Natural killer cell (primary cell): ENCODE measurements around the gene BMPR2. TPM values are rescaled to one million over a fixed set of nuclear protein-coding genes. Genes with fewer than 3 reads are reported as not detected.

ENCODE experiments used
- ATAC-seq, 3 donors: fragments of 150-1000 bp in 2 of 3; fragments of 200-7000 bp in 1 of 3; cut with Tn5 transposase; 1 replicate in 1 of 3; 2 replicates in 2 of 3; pipeline ENCODE4 v1.10.0; 2021; ENCODE audit warnings: mild to moderate bottlenecking in 2 of 3, moderate library complexity in 2 of 3
- DNase-seq, 2 donors: peaks; one replicate each; pipeline versions ENCODE4 v3.0.0 to v3.0.0-alpha.2; 2013 to 2021; ENCODE audit warnings: mixed read lengths in 1 of 2
- H3K27ac ChIP-seq: one replicate; pipeline ENCODE4 v1.5.1; 2013; ENCODE audit warnings: mild to moderate bottlenecking, low read length
- H3K27me3 ChIP-seq: one replicate; pipeline ENCODE4 v1.6.1; 2013; ENCODE audit warnings: low read length; ENCODE audit not compliant: control insufficient read depth, insufficient read depth
- H3K36me3 ChIP-seq: one replicate; pipeline ENCODE4 v1.6.1; 2013; ENCODE audit warnings: low read length; ENCODE audit not compliant: control insufficient read depth, insufficient read depth
- H3K4me1 ChIP-seq: one replicate; pipeline ENCODE4 v1.6.1; 2013; ENCODE audit warnings: low read length; ENCODE audit not compliant: control insufficient read depth, insufficient read depth
- H3K4me3 ChIP-seq: one replicate; pipeline ENCODE4 v1.5.1; 2013; ENCODE audit warnings: low read length
- H3K9me3 ChIP-seq: one replicate; pipeline ENCODE4 v1.6.1; 2013; ENCODE audit warnings: low read length; ENCODE audit not compliant: control insufficient read depth, insufficient read depth
- H3K27ac Mint-ChIP-seq, 2 donors: one replicate each; pipeline ENCODE4 v1.8.0; 2022; ENCODE audit warnings: mild to moderate bottlenecking in 2 of 2, mixed read lengths in 2 of 2, moderate library complexity in 1 of 2
- H3K27me3 Mint-ChIP-seq, 2 donors: one replicate each; pipeline ENCODE4 v1.8.0; 2022; ENCODE audit warnings: low read depth in 2 of 2, mixed read lengths in 2 of 2
- H3K36me3 Mint-ChIP-seq: one replicate; pipeline ENCODE4 v1.8.0; 2022; ENCODE audit warnings: mixed read lengths
- H3K4me1 Mint-ChIP-seq, 2 donors: one replicate each; pipeline ENCODE4 v1.8.0; 2022; ENCODE audit warnings: mixed read lengths in 2 of 2
- H3K4me3 Mint-ChIP-seq: one replicate; pipeline ENCODE4 v1.8.0; 2022; ENCODE audit warnings: mild to moderate bottlenecking, moderate library complexity, mixed read lengths
- H3K9me3 Mint-ChIP-seq, 2 donors: one replicate each; pipeline ENCODE4 v1.8.0; 2022; ENCODE audit warnings: mixed read lengths in 2 of 2
- CTCF ChIP-seq: fragments of 200-600 bp; IDR thresholded peaks from one replicate; pipeline ENCODE4 v1.8.0; 2022; ENCODE audit warnings: antibody characterized with exemption
- WGBS: methylation state at CpG from one replicate; pipeline ENCODE4 v1.1.7; 2013; ENCODE audit warnings: missing lambda C conversion rate; ENCODE audit not compliant: insufficient coverage; 5-methylcytosine and 5-hydroxymethylcytosine counted together
- intact Hi-C: fragments of 100-400 bp; cut with micrococcal nuclease; formaldehyde crosslinking; loops from one replicate; pipeline ENCODE4 v1.14.2; 2022
- total RNA-seq, 4 donors: library from RNA; stranded (reverse); fragments of 120-200 nt in 1 of 4; gene quantifications; one replicate each; pipeline versions ENCODE4 v1.2.3 to v1.2.4, GENCODE V29; 2013 to 2022

BMPR2 gene
- total RNA-seq, 3 donors from 2014 or later (not counting 1 experiment from before 2014, with no cell fraction given): 17.8 to 25.5 (median 23.2) TPM

GRCh38 chr2:202519453-202519852, 143.3 kb downstream of the BMPR2 start:
- WGBS: no CpG with 5 or more reads among the region's 1 CpG
- H3K36me3 ChIP-seq: peaks cover 15% of the 10 kb centered on the region
- H3K4me3 Mint-ChIP-seq: no peak overlapping the region

GRCh38 chr2:202521470-202521869, 145.3 kb downstream of the BMPR2 start:
- ATAC-seq (no peak), DNase-seq (no peak)
- Mint-ChIP-seq H3K27me3 (no peaks in the 10 kb centered on the region), H3K9me3 (no peaks in the 10 kb centered on the region), H3K4me1 (no peaks in the 10 kb centered on the region), H3K36me3 (no peaks in the 10 kb centered on the region), H3K4me3 (no peak overlapping the region), H3K27ac (no peak overlapping the region)
- no peaks in the 10 kb centered on the region for H3K4me1 ChIP-seq
- no peak for TF ChIP-seq CTCF
- H3K4me3 ChIP-seq: no peak overlapping the region
- H3K27me3 ChIP-seq: no peaks in the 10 kb centered on the region
- H3K27ac ChIP-seq: no peak overlapping the region
- H3K9me3 ChIP-seq: no peaks in the 10 kb centered on the region
- intact Hi-C loops: no loop called here
- H3K36me3 ChIP-seq: peaks cover 11% of the 10 kb centered on the region

More at GRCh38 chr2:202519453-202519852, 143.3 kb downstream of the BMPR2 start:
- ATAC-seq (no peak), DNase-seq (no peak)
- intact Hi-C loops: no loop called here
- no peaks in the 10 kb centered on the region for H3K27me3 Mint-ChIP-seq
- Histone ChIP-seq H3K27me3 (no peaks in the 10 kb centered on the region), H3K4me1 (no peaks in the 10 kb centered on the region), H3K9me3 (no peaks in the 10 kb centered on the region), H3K4me3 (no peak overlapping the region), H3K27ac (no peak overlapping the region)
- H3K9me3 Mint-ChIP-seq: no peaks in the 10 kb centered on the region
- no peaks in the 10 kb centered on the region for H3K4me1 Mint-ChIP-seq
- no peak overlapping the region for H3K27ac Mint-ChIP-seq
- no peak for TF ChIP-seq CTCF
- H3K36me3 Mint-ChIP-seq: peaks cover 7% of the 10 kb centered on the region

GRCh38 chr2:202529389-202529788, 153.3 kb downstream of the BMPR2 start:
- intact Hi-C loops: no loop called here

More at GRCh38 chr2:202529389-202529788, 153.3 kb downstream of the BMPR2 start:
- no peak overlapping the region for H3K4me3 ChIP-seq
- H3K4me1 Mint-ChIP-seq: peaks cover 6 to 11% of the 10 kb centered on the region in 2 donors
- H3K4me3 Mint-ChIP-seq: no peak overlapping the region
- H3K36me3 ChIP-seq: no peaks in the 10 kb centered on the region
- H3K9me3 ChIP-seq: no peaks in the 10 kb centered on the region
- no peak overlapping the region for H3K27ac Mint-ChIP-seq
- ATAC-seq (no peak), DNase-seq (no peak)
- WGBS: 67% methylated on average over 1 of the region's 1 CpG
- no peaks in the 10 kb centered on the region for H3K36me3 Mint-ChIP-seq
- no peaks in the 10 kb centered on the region for H3K4me1 ChIP-seq
- H3K27me3 ChIP-seq: no peaks in the 10 kb centered on the region
- no peak for TF ChIP-seq CTCF
- H3K27ac ChIP-seq: no peak overlapping the region
- no peaks in the 10 kb centered on the region for H3K27me3 Mint-ChIP-seq
- H3K9me3 Mint-ChIP-seq: no peaks in the 10 kb centered on the region
